CD8-positive, alpha-beta memory T cell (primary cell): ENCODE results near the gene FGD3. TPM values are rescaled to one million over a fixed set of nuclear protein-coding genes. Genes with fewer than 3 reads are reported as not detected.

Experiments
- CTCF ChIA-PET: fragments of 350-600 bp; sonication (Branson Sonifier 250); formaldehyde crosslinking; loops from one replicate; lab custom pipeline; 2021; ENCODE audit warnings: antibody characterized with exemption; lab: Charles Lee
- POLR2A ChIA-PET: fragments of 350-600 bp; sonication (Branson Sonifier 250); formaldehyde crosslinking; loops from one replicate; lab custom pipeline; 2021; ENCODE audit warnings: antibody characterized with exemption; lab: Charles Lee
- DNase-seq, 5 donors: peaks; one replicate each; pipeline versions ENCODE4 v3.0.0 to v3.0.0-alpha.2; 2020 to 2022; ENCODE audit warnings: mixed read lengths in 1 of 5
- H3K27ac ChIP-seq: one replicate; pipeline ENCODE4 v1.7.0; 2013; ENCODE audit warnings: low read depth, mild to moderate bottlenecking, low read length, moderate library complexity
- H3K27me3 ChIP-seq: 2 replicates; pipeline ENCODE4 v1.7.0; 2013; ENCODE audit warnings: low read length, mild to moderate bottlenecking; ENCODE audit not compliant: insufficient read depth, poor library complexity, severe bottlenecking
- H3K36me3 ChIP-seq: 2 replicates; pipeline ENCODE4 v1.7.0; 2013; ENCODE audit warnings: mild to moderate bottlenecking, low read length, moderate library complexity; ENCODE audit not compliant: insufficient read depth
- H3K4me1 ChIP-seq: 2 replicates; pipeline ENCODE4 v1.7.0; 2013; ENCODE audit warnings: mild to moderate bottlenecking, low read length, moderate library complexity; ENCODE audit not compliant: insufficient read depth
- H3K4me3 ChIP-seq: 2 replicates; pipeline ENCODE4 v1.7.0; 2013; ENCODE audit warnings: mild to moderate bottlenecking, low read length
- H3K9me3 ChIP-seq: 2 replicates; pipeline ENCODE4 v1.7.0; 2013; ENCODE audit warnings: mild to moderate bottlenecking, low read length
- H3K27ac Mint-ChIP-seq, 8 donors: one replicate each; pipeline ENCODE4 v1.8.0; 2020 to 2021; ENCODE audit warnings: mixed read lengths in 8 of 8, mild to moderate bottlenecking in 6 of 8, inconsistent platforms in 3 of 8, moderate library complexity in 3 of 8
- H3K27me3 Mint-ChIP-seq, 2 donors: one replicate each; pipeline ENCODE4 v1.8.0; 2020 to 2021; ENCODE audit warnings: mixed read lengths in 2 of 2, mild to moderate bottlenecking in 1 of 2, moderate library complexity in 1 of 2
- H3K36me3 Mint-ChIP-seq, 3 donors: one replicate each; pipeline ENCODE4 v1.8.0; 2020 to 2021; ENCODE audit warnings: mixed read lengths in 3 of 3, inconsistent platforms in 1 of 3, mild to moderate bottlenecking in 1 of 3
- H3K4me1 Mint-ChIP-seq, 3 donors: one replicate each; pipeline ENCODE4 v1.8.0; 2020 to 2021; ENCODE audit warnings: mixed read lengths in 3 of 3, inconsistent platforms in 1 of 3, mild to moderate bottlenecking in 1 of 3
- H3K4me3 Mint-ChIP-seq, 7 donors: one replicate each; pipeline ENCODE4 v1.8.0; 2020 to 2021; ENCODE audit warnings: mixed read lengths in 7 of 7, mild to moderate bottlenecking in 6 of 7, moderate library complexity in 4 of 7, inconsistent platforms in 2 of 7
- H3K9me3 Mint-ChIP-seq, 5 donors: one replicate each; pipeline ENCODE4 v1.8.0; 2020 to 2022; ENCODE audit warnings: mixed read lengths in 5 of 5, mild to moderate bottlenecking in 3 of 5, moderate library complexity in 2 of 5, inconsistent platforms in 1 of 5
- polyA plus RNA-seq: library from polyadenylated mRNA; unstranded; fragments of 300-500 nt; fragmentation: Illumina TruSeq; gene quantifications from one replicate; pipeline ENCODE4 v1.2.3, GENCODE V29; 2021
- total RNA-seq, 2 experiments: library from RNA; stranded (reverse); gene quantifications; one replicate each; pipeline ENCODE4 v1.2.3, GENCODE V29; 2021

The FGD3 gene
- total and polyA plus RNA-seq, 3 experiments from 2014 or later: 54.6 to 134 (median 56.5) TPM

DNA sequence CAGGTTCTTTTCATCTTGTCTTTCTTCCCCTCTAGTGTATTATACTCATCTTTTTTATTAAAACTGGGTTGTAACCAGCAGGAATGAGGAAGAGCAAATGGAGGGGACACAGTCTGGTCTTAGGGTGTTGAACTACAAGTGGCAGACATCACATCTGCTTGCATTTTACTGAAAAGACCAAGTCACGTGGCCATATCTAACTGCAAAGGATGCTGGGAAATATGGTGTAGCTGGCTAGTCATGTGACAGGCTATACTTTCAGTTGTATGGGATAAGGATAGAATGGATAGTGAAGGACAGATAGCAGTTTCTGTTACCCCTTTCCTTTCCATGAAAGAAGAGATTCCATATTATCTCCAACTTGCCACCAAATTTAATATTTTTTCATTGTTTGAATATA lies 13.0 kb upstream of the FGD3 start:
- H3K27me3 Mint-ChIP-seq: peaks cover 3 to 4% of the 10 kb centered on the region in 2 donors
- Histone ChIP-seq H3K4me1 (no peaks in the 10 kb centered on the region), H3K4me3 (no peak overlapping the region), H3K27ac (no peak overlapping the region), H3K27me3 (no peaks in the 10 kb centered on the region), H3K9me3 (no peaks in the 10 kb centered on the region), H3K36me3 (no peaks in the 10 kb centered on the region)
- ChIA-PET POLR2A (no interaction called here), CTCF (no interaction called here)
- no peaks in the 10 kb centered on the region for H3K4me1 Mint-ChIP-seq
- H3K9me3 Mint-ChIP-seq: no peaks in the 10 kb centered on the region
- no peak overlapping the region for H3K4me3 Mint-ChIP-seq
- H3K36me3 Mint-ChIP-seq: no peaks in the 10 kb centered on the region
- DNase-seq: no peak
- H3K27ac Mint-ChIP-seq: no peak overlapping the region

GRCh38 chr9:92938025-92938424 lies 9.3 kb upstream of the FGD3 start:
- Histone ChIP-seq H3K4me1 (no peaks in the 10 kb centered on the region), H3K27ac (no peak overlapping the region), H3K9me3 (no peaks in the 10 kb centered on the region), H3K4me3 (no peak overlapping the region), H3K36me3 (no peaks in the 10 kb centered on the region), H3K27me3 (no peaks in the 10 kb centered on the region)
- CTCF ChIA-PET: no interaction called here
- Mint-ChIP-seq H3K4me1 (peaks cover 0 to 1% (median under 1%) of the 10 kb centered on the region in 3 donors), H3K9me3 (peaks cover 0 to 1% (median 0%) of the 10 kb centered on the region in 5 donors), H3K4me3 (no peak overlapping the region), H3K27ac (peak overlapping the region in 1 of 8 donors; percentile 67), H3K27me3 (peaks cover 4 to 7% of the 10 kb centered on the region in 2 donors), H3K36me3 (no peaks in the 10 kb centered on the region)
- POLR2A ChIA-PET: no interaction called here
- DNase-seq: no peak

- Mint-ChIP-seq H3K27me3 (peaks cover 0 to 7% of the 10 kb centered on the region in 2 donors), H3K4me3 (no peak overlapping the region), H3K27ac (no peak overlapping the region), H3K36me3 (peaks cover 0 to 12% (median 3%) of the 10 kb centered on the region in 3 donors), H3K9me3 (peaks cover 0 to 26% (median 16%) of the 10 kb centered on the region in 5 donors), H3K4me1 (peaks cover 14 to 18% (median 15%) of the 10 kb centered on the region in 3 donors)
- Histone ChIP-seq H3K27ac (no peak overlapping the region), H3K27me3 (no peaks in the 10 kb centered on the region), H3K4me1 (peaks cover 9% of the 10 kb centered on the region), H3K4me3 (no peak overlapping the region), H3K9me3 (no peaks in the 10 kb centered on the region), H3K36me3 (no peaks in the 10 kb centered on the region)
- ChIA-PET POLR2A (no interaction called here), CTCF (interaction anchor here (1.4 kb wide), 1 partner anchor 11 kb away, joined by 4 read pairs; no protein-coding TSS in a partner anchor)
- no peak for DNase-seq
Observed at GRCh38 chr9:92941861-92942260, 5.5 kb upstream of the FGD3 start.

GRCh38 chr9:92942688-92943616 lies 4.4 kb upstream of the FGD3 start:
- POLR2A ChIA-PET: interaction anchor here (0.6 kb wide), 1 partner anchor 41 kb away, joined by 6 read pairs; no protein-coding TSS in a partner anchor
- no peak for DNase-seq

DNA sequence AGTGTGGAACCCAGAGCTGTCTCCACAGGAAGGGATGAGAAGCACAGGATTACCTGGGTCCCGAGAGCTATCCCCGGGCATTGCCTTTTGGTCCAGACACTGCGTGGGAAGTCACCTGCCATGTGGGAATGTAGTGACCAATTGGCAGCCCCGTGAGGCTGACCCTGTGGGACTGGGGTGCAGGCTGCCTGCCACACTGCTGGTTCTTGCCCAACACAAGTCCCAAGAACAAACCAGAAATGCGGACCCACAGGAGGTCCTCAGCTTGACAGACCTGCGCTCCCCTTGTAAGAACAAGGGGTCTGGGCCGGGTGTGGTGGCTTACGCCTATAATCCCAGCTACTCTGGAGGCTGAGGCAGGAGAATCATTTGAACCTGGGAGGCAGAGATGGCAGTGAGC lies 2.4 kb upstream of the FGD3 start:
- Histone ChIP-seq H3K27ac (no peak overlapping the region), H3K4me1 (peaks cover 30% of the 10 kb centered on the region), H3K27me3 (no peaks in the 10 kb centered on the region), H3K9me3 (no peaks in the 10 kb centered on the region), H3K36me3 (no peaks in the 10 kb centered on the region), H3K4me3 (no peak overlapping the region)
- Mint-ChIP-seq H3K27ac (no peak overlapping the region), H3K9me3 (peaks cover 0 to 27% (median 16%) of the 10 kb centered on the region in 5 donors), H3K27me3 (peaks cover 0 to 4% of the 10 kb centered on the region in 2 donors), H3K4me1 (peaks cover 36 to 45% (median 44%) of the 10 kb centered on the region in 3 donors), H3K4me3 (peak overlapping the region in 1 of 7 donors; percentile 52), H3K36me3 (peaks cover 3 to 13% (median 9%) of the 10 kb centered on the region in 3 donors)
- DNase-seq: no peak
- ChIA-PET POLR2A (no interaction called here), CTCF (interaction anchor here (2.3 kb wide), 1 partner anchor 10 kb away, joined by 9 read pairs; no protein-coding TSS in a partner anchor)

More at GRCh38 chr9:92942688-92943616, 4.4 kb upstream of the FGD3 start:
- Histone ChIP-seq H3K27me3 (no peaks in the 10 kb centered on the region), H3K27ac (no peak overlapping the region), H3K4me1 (peaks cover 16% of the 10 kb centered on the region), H3K36me3 (no peaks in the 10 kb centered on the region), H3K4me3 (no peak overlapping the region), H3K9me3 (no peaks in the 10 kb centered on the region)
- Mint-ChIP-seq H3K27me3 (peaks cover 0 to 4% of the 10 kb centered on the region in 2 donors), H3K4me3 (peak overlapping the region in 1 of 7 donors; percentile 40), H3K9me3 (peaks cover 0 to 27% (median 16%) of the 10 kb centered on the region in 5 donors), H3K36me3 (peaks cover 3 to 13% (median 5%) of the 10 kb centered on the region in 3 donors), H3K27ac (peak overlapping the region in 1 of 8 donors; percentile 46), H3K4me1 (peaks cover 20 to 26% (median 24%) of the 10 kb centered on the region in 3 donors)
- CTCF ChIA-PET: interaction anchor here (0.7 to 1.6 kb wide), 4 partner anchors 10 to 622 kb away, joined by 3 to 7 read pairs (median 4); no protein-coding TSS in a partner anchor

- CTCF ChIA-PET: interaction anchor here (2.3 kb wide), 1 partner anchor 9 kb away, joined by 9 read pairs; no protein-coding TSS in a partner anchor
- H3K4me1 Mint-ChIP-seq: peaks cover 44 to 54% (median 52%) of the 10 kb centered on the region in 3 donors
- H3K36me3 ChIP-seq: no peaks in the 10 kb centered on the region
Observed at GRCh38 chr9:92945796-92946195, 1.5 kb upstream of the FGD3 start.

GRCh38 chr9:92948038-92948534 lies 763 bp downstream of the FGD3 start:
- Histone ChIP-seq H3K4me3 (peak overlapping the region; percentile 59), H3K27ac (no peak overlapping the region), H3K9me3 (no peaks in the 10 kb centered on the region), H3K4me1 (peaks cover 57% of the 10 kb centered on the region), H3K27me3 (no peaks in the 10 kb centered on the region), H3K36me3 (no peaks in the 10 kb centered on the region)
- CTCF ChIA-PET: interaction anchor here (1.2 kb wide), 2 partner anchors 9 to 161 kb away, joined by 3 to 4 read pairs; no protein-coding TSS in a partner anchor
- peak overlapping the region; percentile 79 to 99 (median 94) for H3K4me3 Mint-ChIP-seq
- no peaks in the 10 kb centered on the region for H3K27me3 Mint-ChIP-seq
- no peak for DNase-seq
- POLR2A ChIA-PET: interaction anchor here (0.9 kb wide), 1 partner anchor 16 kb away, joined by 4 read pairs; no protein-coding TSS in a partner anchor
- peaks cover 3 to 13% (median 9%) of the 10 kb centered on the region in 3 donors for H3K36me3 Mint-ChIP-seq
- H3K9me3 Mint-ChIP-seq: peaks cover 0 to 26% (median 16%) of the 10 kb centered on the region in 5 donors
- peaks cover 63 to 75% (median 72%) of the 10 kb centered on the region in 3 donors for H3K4me1 Mint-ChIP-seq
- H3K27ac Mint-ChIP-seq: peak overlapping the region; percentile 56 to 96 (median 86)

More at GRCh38 chr9:92945796-92946195, 1.5 kb upstream of the FGD3 start:
- H3K27me3 ChIP-seq: no peaks in the 10 kb centered on the region
- H3K27me3 Mint-ChIP-seq: no peaks in the 10 kb centered on the region
- peaks cover 3 to 13% (median 9%) of the 10 kb centered on the region in 3 donors for H3K36me3 Mint-ChIP-seq
- H3K4me3 ChIP-seq: no peak overlapping the region
- no peaks in the 10 kb centered on the region for H3K9me3 ChIP-seq
- no peak for DNase-seq
- peaks cover 0 to 27% (median 16%) of the 10 kb centered on the region in 5 donors for H3K9me3 Mint-ChIP-seq
- H3K4me3 Mint-ChIP-seq: peak overlapping the region in 5 of 7 donors; percentile 45 to 99 (median 60)
- H3K27ac Mint-ChIP-seq: peak overlapping the region in 3 of 8 donors; percentile 61 to 73 (median 71)
- H3K27ac ChIP-seq: no peak overlapping the region
- POLR2A ChIA-PET: interaction anchor here (0.6 kb wide), 1 partner anchor 153 kb away, joined by 4 read pairs; no protein-coding TSS in a partner anchor
- H3K4me1 ChIP-seq: peaks cover 37% of the 10 kb centered on the region
